Brain microvascular endothelial cell (primary cell): Measurements from ENCODE around the gene KDM5B.
A peak's percentile ranks its signal among the peaks of the same experiment; 100 is the strongest.

Experiments
- DNase-seq: peaks from one replicate; pipeline ENCODE4 v3.0.0-alpha.2; 2020
- H3K27ac ChIP-seq: fragments of 250-450 bp; sonication (Bioruptor Pico); 2 replicates; pipeline ENCODE4 v1.5.1; 2020; ENCODE audit warnings: mild to moderate bottlenecking, moderate library complexity
- H3K27me3 ChIP-seq: fragments of 250-450 bp; sonication (Bioruptor Pico); replicated peaks from 2 replicates; pipeline ENCODE4 v1.5.1; 2020; ENCODE audit warnings: mild to moderate bottlenecking
- H3K36me3 ChIP-seq: fragments of 250-450 bp; sonication (Bioruptor Pico); replicated peaks from 2 replicates; pipeline ENCODE4 v1.5.1; 2020; ENCODE audit warnings: mild to moderate bottlenecking
- H3K4me3 ChIP-seq: 2 replicates; pipeline ENCODE4 v1.5.1; 2011; ENCODE audit warnings: low read depth, mild to moderate bottlenecking, control low read depth, low read length, moderate library complexity
- CTCF ChIP-seq: IDR thresholded peaks from 2 replicates; pipeline ENCODE4 v1.5.1; 2011; ENCODE audit warnings: low read depth, mild to moderate bottlenecking, moderate library complexity, low read length, control low read depth, inconsistent platforms; ENCODE audit errors: missing control alignments
- in situ Hi-C: cut with HindIII; loops from 2 replicates; pipeline ENCODE4 v1.10.0; 2017; ENCODE audit warnings: low sequenced_read_pairs, low pct_ligation_motif_present

KDM5B gene

GRCh38 chr1:202791077-202791747, 17.0 kb downstream of the KDM5B start:
- Histone ChIP-seq H3K27ac (no peak overlapping the region), H3K4me3 (no peak overlapping the region), H3K36me3 (no peaks in the 10 kb centered on the region), H3K27me3 (no peaks in the 10 kb centered on the region)
- in situ Hi-C loops = no loop called here
- TF ChIP-seq CTCF = no peak
- DNase-seq = no peak

- Histone ChIP-seq H3K4me3 (no peak overlapping the region), H3K36me3 (no peaks in the 10 kb centered on the region)
- TF ChIP-seq CTCF = no peak
These were observed 19.4 kb downstream of the KDM5B start for GRCh38 chr1:202788800-202789199.

GRCh38 chr1:202786804-202787203, 21.4 kb downstream of the KDM5B start:
- no peak for DNase-seq
- Histone ChIP-seq H3K27me3 (no peaks in the 10 kb centered on the region), H3K36me3 (no peaks in the 10 kb centered on the region), H3K27ac (no peak overlapping the region), H3K4me3 (no peak overlapping the region)
- no peak for TF ChIP-seq CTCF
- in situ Hi-C loops = no loop called here

More at GRCh38 chr1:202788800-202789199, 19.4 kb downstream of the KDM5B start:
- no peak overlapping the region for H3K27ac ChIP-seq
- no peaks in the 10 kb centered on the region for H3K27me3 ChIP-seq
- in situ Hi-C loops = no loop called here
- no peak for DNase-seq

- no peak overlapping the region for H3K27ac ChIP-seq
- in situ Hi-C loops = no loop called here
- peaks cover 5% of the 10 kb centered on the region for H3K36me3 ChIP-seq
- no peak for TF ChIP-seq CTCF
- no peak overlapping the region for H3K4me3 ChIP-seq
- DNase-seq = no peak
- H3K27me3 ChIP-seq = no peaks in the 10 kb centered on the region
These were observed 27.0 kb downstream of the KDM5B start for GRCh38 chr1:202781180-202781579.

- TF ChIP-seq CTCF = no peak
- DNase-seq = no peak
- in situ Hi-C loops = no loop called here
- no peak overlapping the region for H3K27ac ChIP-seq
- H3K27me3 ChIP-seq = no peaks in the 10 kb centered on the region
- no peak overlapping the region for H3K4me3 ChIP-seq
- peaks cover 49% of the 10 kb centered on the region for H3K36me3 ChIP-seq
These were observed 38.1 kb downstream of the KDM5B start for GRCh38 chr1:202770135-202770534.

- Histone ChIP-seq H3K36me3 (peaks cover 53% of the 10 kb centered on the region), H3K4me3 (no peak overlapping the region), H3K27me3 (no peaks in the 10 kb centered on the region), H3K27ac (no peak overlapping the region)
- in situ Hi-C loops = no loop called here
- peak; percentile 12 for DNase-seq
- no peak for TF ChIP-seq CTCF
These were observed 42.5 kb downstream of the KDM5B start for GRCh38 chr1:202765721-202766120.
